Activated CD8-positive, alpha-beta T cell treated with anti-CD3 and anti-CD28 coated beads, Interleukin-2, amount 10 ng/mL, durations not matched to agents 7 days and 5 days (primary cell): ENCODE measurements around the gene BBS9. TPM values are rescaled to one million over a fixed set of nuclear protein-coding genes. Genes with fewer than 3 reads are reported as not detected.

Experiments
- ATAC-seq: fragments of 150-1000 bp; cut with Tn5 transposase; one replicate; pipeline ENCODE4 v1.10.0; 2021; ENCODE audit warnings: moderate library complexity
- CTCF ChIA-PET: fragments of 350-600 bp; sonication (Branson Sonifier 250); formaldehyde crosslinking; loops from one replicate; lab custom pipeline; 2021; ENCODE audit warnings: antibody characterized with exemption; lab: Charles Lee
- POLR2A ChIA-PET: fragments of 350-600 bp; sonication (Branson Sonifier 250); formaldehyde crosslinking; loops from one replicate; lab custom pipeline; 2021; ENCODE audit warnings: antibody characterized with exemption; lab: Charles Lee
- DNase-seq: peaks from one replicate; pipeline ENCODE4 v3.0.0-alpha.2; 2020
- H3K27ac Mint-ChIP-seq: one replicate; pipeline ENCODE4 v1.8.0; 2021; ENCODE audit warnings: mild to moderate bottlenecking, mixed read lengths
- H3K27me3 Mint-ChIP-seq: one replicate; pipeline ENCODE4 v1.8.0; 2021; ENCODE audit warnings: low read depth, mixed read lengths
- H3K36me3 Mint-ChIP-seq: one replicate; pipeline ENCODE4 v1.8.0; 2021; ENCODE audit warnings: low read depth, mixed read lengths
- H3K4me1 Mint-ChIP-seq: one replicate; pipeline ENCODE4 v1.8.0; 2021; ENCODE audit warnings: low read depth, mixed read lengths
- H3K4me3 Mint-ChIP-seq: one replicate; pipeline ENCODE4 v1.8.0; 2021; ENCODE audit warnings: mild to moderate bottlenecking, mixed read lengths
- H3K9me3 Mint-ChIP-seq: one replicate; pipeline ENCODE4 v1.8.0; 2022; ENCODE audit warnings: mixed read lengths; ENCODE audit not compliant: insufficient read depth
- total RNA-seq, 2 experiments: library from RNA; stranded (reverse); gene quantifications; one replicate each; pipeline ENCODE4 v1.2.3, GENCODE V29; 2021

Gene BBS9
- total RNA-seq, 2 experiments from 2014 or later: 7.9 to 11.8 TPM

GRCh38 chr7:33547880-33548279 is 418.5 kb downstream of the BBS9 start:
- ChIA-PET CTCF (interaction anchor here (0.9 kb wide), 1 partner anchor 9 kb away, joined by 3 read pairs; no protein-coding TSS in a partner anchor), POLR2A (interaction anchor here (0.6 kb wide), 1 partner anchor 648 kb away, joined by 3 read pairs; no protein-coding TSS in a partner anchor)
- H3K27me3 Mint-ChIP-seq: no peaks in the 10 kb centered on the region
- no peaks in the 10 kb centered on the region for H3K36me3 Mint-ChIP-seq
- DNase-seq: no peak
- H3K9me3 Mint-ChIP-seq: no peaks in the 10 kb centered on the region
- H3K27ac Mint-ChIP-seq: no peak overlapping the region
- no peak overlapping the region for H3K4me3 Mint-ChIP-seq
- ATAC-seq: no peak
- H3K4me1 Mint-ChIP-seq: no peaks in the 10 kb centered on the region

DNA sequence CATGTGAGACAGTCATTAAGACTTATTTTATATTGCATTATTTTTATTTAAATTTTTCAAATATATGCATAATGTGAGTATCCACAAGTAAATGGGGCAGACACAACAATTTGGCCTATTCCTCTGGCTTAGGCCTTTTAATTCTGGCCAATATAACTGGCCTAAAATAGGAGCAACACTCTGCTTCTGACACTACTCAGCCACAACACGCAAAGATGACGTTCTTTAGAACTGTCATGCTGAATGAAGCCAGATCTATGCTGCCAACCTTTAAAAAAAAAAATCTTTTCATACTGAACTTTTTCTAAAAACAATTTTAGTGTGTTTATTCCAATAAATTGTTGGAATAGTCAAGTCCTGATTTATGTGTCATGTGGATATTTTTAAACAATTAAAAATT is 421.0 kb downstream of the BBS9 start:
- no peaks in the 10 kb centered on the region for H3K36me3 Mint-ChIP-seq
- H3K4me1 Mint-ChIP-seq: no peaks in the 10 kb centered on the region
- no peaks in the 10 kb centered on the region for H3K9me3 Mint-ChIP-seq
- CTCF ChIA-PET: no interaction called here
- POLR2A ChIA-PET: no interaction called here
- no peaks in the 10 kb centered on the region for H3K27me3 Mint-ChIP-seq
- no peak overlapping the region for H3K27ac Mint-ChIP-seq
- no peak for DNase-seq
- H3K4me3 Mint-ChIP-seq: no peak overlapping the region
- ATAC-seq: no peak

GRCh38 chr7:33550979-33551378 is 421.6 kb downstream of the BBS9 start:
- H3K27me3 Mint-ChIP-seq: no peaks in the 10 kb centered on the region
- ChIA-PET POLR2A (no interaction called here), CTCF (no interaction called here)
- no peak for DNase-seq
- no peak overlapping the region for H3K27ac Mint-ChIP-seq
- H3K36me3 Mint-ChIP-seq: no peaks in the 10 kb centered on the region
- H3K9me3 Mint-ChIP-seq: no peaks in the 10 kb centered on the region
- H3K4me3 Mint-ChIP-seq: no peak overlapping the region
- ATAC-seq: no peak
- no peaks in the 10 kb centered on the region for H3K4me1 Mint-ChIP-seq

DNA sequence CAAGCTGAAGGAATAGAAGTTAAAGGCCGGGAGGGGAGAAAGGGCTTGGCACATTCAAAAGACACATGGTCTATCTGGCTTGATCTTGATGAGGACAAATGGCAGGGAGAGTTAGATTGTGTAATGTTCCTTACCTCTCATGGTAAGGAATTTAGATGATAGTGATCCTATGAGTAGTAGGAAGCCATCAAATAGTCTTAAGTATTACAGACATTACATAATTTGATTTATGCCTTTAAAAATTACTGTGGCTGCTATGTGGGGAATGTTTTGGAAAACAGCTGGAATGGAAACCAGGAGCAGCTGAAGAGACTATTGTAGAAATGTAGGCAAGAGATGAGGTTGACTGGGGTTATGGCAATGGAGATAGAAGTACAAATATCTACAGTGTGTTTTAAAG is 424.7 kb downstream of the BBS9 start:
- ATAC-seq (no peak), DNase-seq (no peak)
- Mint-ChIP-seq H3K4me3 (no peak overlapping the region), H3K4me1 (no peaks in the 10 kb centered on the region), H3K9me3 (no peaks in the 10 kb centered on the region), H3K36me3 (no peaks in the 10 kb centered on the region), H3K27ac (no peak overlapping the region), H3K27me3 (no peaks in the 10 kb centered on the region)
- POLR2A ChIA-PET: no interaction called here
- CTCF ChIA-PET: no interaction called here

DNA sequence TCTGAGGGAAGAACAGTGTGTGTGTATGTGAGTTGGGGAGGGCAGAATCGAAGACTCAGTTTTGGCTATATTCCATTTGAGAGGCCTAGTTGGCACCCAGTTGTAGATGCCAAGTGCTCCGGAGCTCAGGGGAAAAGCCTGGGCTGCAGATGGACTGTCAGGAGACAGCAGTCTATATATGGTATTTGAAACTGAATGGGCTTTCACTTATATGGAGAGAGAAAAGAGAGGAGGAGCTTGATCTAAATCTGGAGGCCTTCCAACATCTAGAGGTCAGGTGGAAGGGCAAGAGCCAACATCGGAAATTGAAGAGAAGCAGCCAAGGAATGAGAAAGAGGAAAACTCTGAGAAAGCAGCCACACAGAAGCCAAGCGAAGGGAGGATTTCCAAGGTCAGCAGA is 425.2 kb downstream of the BBS9 start:
- ChIA-PET CTCF (no interaction called here), POLR2A (no interaction called here)
- H3K27me3 Mint-ChIP-seq: no peaks in the 10 kb centered on the region
- H3K9me3 Mint-ChIP-seq: no peaks in the 10 kb centered on the region
- H3K27ac Mint-ChIP-seq: no peak overlapping the region
- no peak for ATAC-seq
- H3K36me3 Mint-ChIP-seq: no peaks in the 10 kb centered on the region
- no peaks in the 10 kb centered on the region for H3K4me1 Mint-ChIP-seq
- H3K4me3 Mint-ChIP-seq: no peak overlapping the region
- DNase-seq: no peak

GRCh38 chr7:33556472-33556871 is 427.1 kb downstream of the BBS9 start:
- POLR2A ChIA-PET: no interaction called here
- no peaks in the 10 kb centered on the region for H3K27me3 Mint-ChIP-seq
- DNase-seq (no peak), ATAC-seq (no peak)
- no peak overlapping the region for H3K4me3 Mint-ChIP-seq
- CTCF ChIA-PET: no interaction called here
- no peaks in the 10 kb centered on the region for H3K9me3 Mint-ChIP-seq
- H3K4me1 Mint-ChIP-seq: no peaks in the 10 kb centered on the region
- no peaks in the 10 kb centered on the region for H3K36me3 Mint-ChIP-seq
- no peak overlapping the region for H3K27ac Mint-ChIP-seq

DNA sequence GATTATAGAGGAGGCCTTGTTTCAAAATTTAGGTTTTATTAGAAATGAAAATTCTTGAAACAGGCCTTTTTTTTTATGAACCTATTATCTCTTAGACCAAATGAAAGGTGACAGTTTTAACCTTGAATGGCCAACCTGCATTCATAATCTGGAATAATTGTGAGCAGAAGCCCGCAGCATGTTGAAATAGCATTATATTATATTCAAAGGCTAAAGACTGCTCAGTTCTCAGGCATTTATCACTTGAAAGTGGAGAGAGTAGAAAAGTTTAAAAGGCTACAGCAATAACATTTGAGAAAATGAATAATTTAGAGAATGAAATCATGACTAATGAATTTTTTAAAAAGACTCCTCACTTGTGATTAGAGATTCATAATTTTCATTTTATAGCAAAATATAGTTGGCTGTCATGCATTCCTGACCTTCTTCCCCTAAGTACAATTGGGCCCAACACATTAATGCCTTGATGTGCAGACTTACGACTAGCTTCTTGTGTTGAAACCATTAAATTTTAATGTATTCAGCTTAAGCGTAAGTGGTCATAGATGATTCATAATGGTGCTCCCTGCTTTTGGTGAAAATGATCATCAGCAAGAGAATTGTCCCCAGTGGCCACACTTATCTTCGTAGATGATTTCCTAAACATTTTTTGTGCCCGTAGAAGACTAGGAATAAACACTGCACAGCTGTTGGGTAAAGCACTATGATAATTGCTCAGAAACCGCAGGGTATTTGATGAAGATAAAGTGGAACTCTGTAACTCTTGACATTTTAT is 429.4 kb downstream of the BBS9 start:
- Mint-ChIP-seq H3K27ac (no peak overlapping the region), H3K27me3 (no peaks in the 10 kb centered on the region), H3K4me1 (no peaks in the 10 kb centered on the region), H3K9me3 (no peaks in the 10 kb centered on the region), H3K4me3 (no peak overlapping the region), H3K36me3 (no peaks in the 10 kb centered on the region)
- ChIA-PET POLR2A (no interaction called here), CTCF (no interaction called here)
- DNase-seq (no peak), ATAC-seq (no peak)

GRCh38 chr7:33559324-33559710 is 430.0 kb downstream of the BBS9 start:
- DNase-seq (no peak), ATAC-seq (no peak)
- Mint-ChIP-seq H3K27me3 (no peaks in the 10 kb centered on the region), H3K9me3 (no peaks in the 10 kb centered on the region), H3K36me3 (no peaks in the 10 kb centered on the region), H3K27ac (no peak overlapping the region), H3K4me1 (no peaks in the 10 kb centered on the region), H3K4me3 (no peak overlapping the region)
- POLR2A ChIA-PET: no interaction called here
- CTCF ChIA-PET: no interaction called here

DNA sequence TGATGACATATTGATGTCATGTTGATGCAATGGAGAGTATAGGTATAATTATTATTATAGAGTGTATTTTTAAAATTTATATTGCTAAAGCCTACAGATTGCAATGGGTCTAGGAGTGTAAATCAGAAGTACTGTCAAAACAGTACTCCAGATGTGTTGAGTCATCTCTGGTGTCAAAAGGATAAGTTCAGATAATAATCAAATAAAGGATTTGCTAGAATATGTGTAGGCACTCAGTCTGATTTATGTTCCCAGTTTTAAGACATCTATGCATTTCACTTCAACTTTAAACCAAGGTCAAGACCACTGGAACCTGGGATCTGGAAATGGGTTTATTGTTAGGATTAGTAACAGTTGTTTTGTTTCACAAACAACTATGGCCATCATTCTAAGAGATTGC is 433.6 kb downstream of the BBS9 start:
- H3K9me3 Mint-ChIP-seq: no peaks in the 10 kb centered on the region
- H3K4me3 Mint-ChIP-seq: no peak overlapping the region
- ChIA-PET CTCF (no interaction called here), POLR2A (no interaction called here)
- no peak overlapping the region for H3K27ac Mint-ChIP-seq
- ATAC-seq: no peak
- H3K36me3 Mint-ChIP-seq: no peaks in the 10 kb centered on the region
- peaks cover 2% of the 10 kb centered on the region for H3K4me1 Mint-ChIP-seq
- H3K27me3 Mint-ChIP-seq: no peaks in the 10 kb centered on the region
- no peak for DNase-seq

DNA sequence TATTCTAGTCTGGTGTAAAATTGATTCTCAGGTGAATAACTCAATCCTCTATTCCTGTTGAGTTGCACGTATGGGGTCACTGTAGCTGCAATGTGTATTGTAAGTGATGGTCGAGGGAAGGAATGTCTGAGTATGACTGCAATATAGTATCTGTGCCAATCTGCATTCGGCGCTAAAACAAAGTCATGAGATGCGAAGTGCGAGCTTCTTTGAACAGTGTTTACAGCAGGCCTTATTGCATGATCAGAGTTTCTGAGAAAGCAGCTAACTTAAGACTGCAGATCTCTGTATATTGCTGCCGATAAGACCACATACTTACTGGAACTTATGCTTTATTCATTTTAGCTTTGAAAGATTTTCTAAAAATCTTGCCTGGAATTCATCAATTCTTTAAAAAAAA is 434.3 kb downstream of the BBS9 start:
- no peaks in the 10 kb centered on the region for H3K9me3 Mint-ChIP-seq
- H3K4me3 Mint-ChIP-seq: no peak overlapping the region
- ATAC-seq: no peak
- POLR2A ChIA-PET: no interaction called here
- no peak for DNase-seq
- no peak overlapping the region for H3K27ac Mint-ChIP-seq
- no peaks in the 10 kb centered on the region for H3K27me3 Mint-ChIP-seq
- CTCF ChIA-PET: no interaction called here
- peaks cover 6% of the 10 kb centered on the region for H3K4me1 Mint-ChIP-seq
- no peaks in the 10 kb centered on the region for H3K36me3 Mint-ChIP-seq

DNA sequence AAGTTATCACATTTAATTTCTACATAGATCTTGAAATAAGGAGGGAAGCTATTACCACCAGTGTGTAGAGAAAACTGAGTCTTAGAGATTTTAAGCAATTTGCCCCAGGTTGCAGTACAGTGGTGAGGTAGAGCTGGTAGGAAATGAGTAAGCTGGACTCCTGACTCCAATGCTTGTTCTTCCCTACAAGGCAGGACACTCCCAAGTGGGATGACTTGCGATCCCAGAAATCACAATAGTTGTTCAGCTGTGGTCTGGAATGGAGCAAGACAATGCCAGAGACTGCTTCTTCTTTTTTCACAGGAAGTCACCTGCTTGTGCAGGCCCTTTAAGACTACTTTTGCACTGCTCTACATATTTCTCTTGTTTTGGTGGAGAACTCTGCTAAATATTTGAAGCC is 448.8 kb downstream of the BBS9 start:
- H3K4me1 Mint-ChIP-seq: no peaks in the 10 kb centered on the region
- H3K27ac Mint-ChIP-seq: no peak overlapping the region
- H3K36me3 Mint-ChIP-seq: no peaks in the 10 kb centered on the region
- no peaks in the 10 kb centered on the region for H3K27me3 Mint-ChIP-seq
- no peak for ATAC-seq
- DNase-seq: no peak
- ChIA-PET POLR2A (no interaction called here), CTCF (no interaction called here)
- H3K9me3 Mint-ChIP-seq: no peaks in the 10 kb centered on the region
- H3K4me3 Mint-ChIP-seq: no peak overlapping the region

DNA sequence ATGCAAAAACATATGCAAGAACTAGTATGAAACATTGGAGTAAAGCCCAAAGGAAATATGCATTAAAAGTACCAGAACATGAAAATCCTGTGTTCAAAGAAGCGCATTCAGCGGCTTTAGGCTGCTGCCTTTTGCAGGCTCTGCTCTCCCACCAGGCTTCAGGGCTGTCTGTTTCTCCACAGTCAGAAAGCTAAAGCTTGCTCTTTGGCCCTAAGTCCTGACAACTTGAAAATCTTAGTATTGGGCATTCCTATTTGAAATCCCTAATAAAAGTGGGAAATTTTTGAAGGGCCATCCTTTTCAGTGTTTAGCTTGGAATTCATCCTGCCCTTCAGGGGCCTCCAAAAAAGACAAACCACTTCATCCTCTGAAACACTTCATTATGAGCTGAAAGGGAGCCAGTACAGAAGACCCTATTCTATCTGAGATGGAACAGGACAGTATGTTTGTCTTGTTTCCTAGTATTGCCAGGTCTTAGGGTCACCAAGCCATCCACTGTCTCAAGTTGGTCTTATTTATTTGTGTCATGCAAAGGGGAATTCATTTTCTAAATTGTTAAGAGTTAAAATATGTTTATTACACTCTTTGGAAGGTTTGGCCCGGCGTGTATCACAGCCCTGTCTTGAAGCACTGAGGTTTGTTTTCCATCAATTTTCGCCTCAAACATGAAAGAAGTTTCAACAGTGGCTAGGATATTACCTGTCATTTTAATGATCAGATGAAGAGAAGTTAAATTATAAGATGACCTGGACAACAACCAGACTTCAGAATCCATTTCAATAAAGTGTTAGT is 449.7 kb downstream of the BBS9 start:
- DNase-seq: no peak
- ATAC-seq: no peak
- no peak overlapping the region for H3K27ac Mint-ChIP-seq
- ChIA-PET CTCF (no interaction called here), POLR2A (no interaction called here)
- no peaks in the 10 kb centered on the region for H3K4me1 Mint-ChIP-seq
- no peaks in the 10 kb centered on the region for H3K36me3 Mint-ChIP-seq
- no peaks in the 10 kb centered on the region for H3K27me3 Mint-ChIP-seq
- no peaks in the 10 kb centered on the region for H3K9me3 Mint-ChIP-seq
- H3K4me3 Mint-ChIP-seq: no peak overlapping the region
